LNCaP clone FGC (cell line): ENCODE measurements around the gene TESK2.

Experiments
- DNase-seq: peaks from one replicate; pipeline ENCODE4 v3.0.0-alpha.2; 2011; ENCODE audit warnings: low read depth
- H3K4me3 ChIP-seq: 2 replicates; pipeline ENCODE4 v1.5.1; 2011; ENCODE audit warnings: mild to moderate bottlenecking, low read depth, low read length, control low read depth
- CTCF ChIP-seq: IDR thresholded peaks from 2 replicates; pipeline ENCODE4 v1.5.1; 2012; ENCODE audit warnings: mild to moderate bottlenecking; ENCODE audit not compliant: control insufficient read depth, insufficient read depth; ENCODE audit errors: extremely low read depth

The TESK2 gene

GRCh38 chr1:45348609-45348965 lies 142.4 kb downstream of the TESK2 start:
- no peak overlapping the region for H3K4me3 ChIP-seq
- no peak for DNase-seq
- TF ChIP-seq CTCF = no peak

GRCh38 chr1:45348020-45348419 lies 142.9 kb downstream of the TESK2 start:
- H3K4me3 ChIP-seq = no peak overlapping the region
- no peak for DNase-seq
- no peak for TF ChIP-seq CTCF

GRCh38 chr1:45346473-45346872 lies 144.5 kb downstream of the TESK2 start:
- H3K4me3 ChIP-seq = no peak overlapping the region
- TF ChIP-seq CTCF = no peak
- DNase-seq = no peak

GRCh38 chr1:45345014-45345413 lies 145.9 kb downstream of the TESK2 start:
- TF ChIP-seq CTCF = no peak
- H3K4me3 ChIP-seq = no peak overlapping the region
- no peak for DNase-seq

- no peak for TF ChIP-seq CTCF
- no peak for DNase-seq
- no peak overlapping the region for H3K4me3 ChIP-seq
These were observed 146.5 kb downstream of the TESK2 start for GRCh38 chr1:45344499-45344898.

GRCh38 chr1:45340816-45341466 lies 150.0 kb downstream of the TESK2 start:
- no peak for TF ChIP-seq CTCF
- H3K4me3 ChIP-seq = peak overlapping the region; percentile 87
- no peak for DNase-seq

GRCh38 chr1:45339789-45340558 lies 151.0 kb downstream of the TESK2 start, which contains the start of the genes MUTYH and TOE1:
MUTYH (minus strand) TSS chr1:45340440; CDS start chr1:45334505, 5,935 bp downstream.
TOE1 (plus strand) TSS chr1:45340170; CDS start chr1:45340253, 83 bp downstream.
- TF ChIP-seq CTCF = no peak
- peak within 1 kb of the TSS; percentile 87 for H3K4me3 ChIP-seq
- peak; percentile 79 for DNase-seq
